Stimulated activated CD4-positive, alpha-beta T cell treated with anti-CD3 and anti-CD28 coated beads, Interleukin-12 subunit alpha, Interleukin-12 subunit beta, amount 100 ng/mL, for 48 hours (primary cell): ENCODE results near the gene CR1L.
"Not testable (repeated sequence)": the region's sequence is repeated elsewhere in the genome, so short reads cannot be mapped to it uniquely, and the experiment has no call there.

Source experiments
- DNase-seq, 3 donors: peaks; one replicate each; pipeline ENCODE4 v3.0.0-alpha.2; 2020; ENCODE audit warnings: low read depth in 2 of 3, low spot score in 1 of 3

Gene CR1L

DNA sequence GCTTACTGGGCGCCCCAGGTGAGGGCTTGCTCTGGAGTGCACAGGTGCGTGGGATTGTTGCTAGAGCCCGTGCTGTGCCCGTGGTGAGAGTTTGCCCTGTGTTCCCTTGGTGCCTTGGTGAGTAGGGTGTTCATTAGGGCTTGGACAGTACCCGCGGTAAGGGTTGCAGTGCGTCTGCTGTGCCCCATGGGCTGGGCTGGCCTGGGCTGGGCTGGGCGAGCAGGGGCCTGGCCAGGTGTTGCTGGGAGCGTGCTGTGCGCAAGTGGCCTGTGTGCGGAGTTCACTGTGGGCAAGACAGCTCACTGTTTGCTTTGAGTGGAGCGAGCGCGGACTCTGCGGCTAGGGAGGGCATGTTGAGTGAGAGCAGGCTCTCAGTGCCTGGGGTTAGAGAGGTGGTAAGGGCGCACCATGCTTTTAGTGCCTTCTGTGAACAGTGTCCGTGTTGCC, 725 bp downstream of the CR1L start:
- DNase-seq: no peak

DNA sequence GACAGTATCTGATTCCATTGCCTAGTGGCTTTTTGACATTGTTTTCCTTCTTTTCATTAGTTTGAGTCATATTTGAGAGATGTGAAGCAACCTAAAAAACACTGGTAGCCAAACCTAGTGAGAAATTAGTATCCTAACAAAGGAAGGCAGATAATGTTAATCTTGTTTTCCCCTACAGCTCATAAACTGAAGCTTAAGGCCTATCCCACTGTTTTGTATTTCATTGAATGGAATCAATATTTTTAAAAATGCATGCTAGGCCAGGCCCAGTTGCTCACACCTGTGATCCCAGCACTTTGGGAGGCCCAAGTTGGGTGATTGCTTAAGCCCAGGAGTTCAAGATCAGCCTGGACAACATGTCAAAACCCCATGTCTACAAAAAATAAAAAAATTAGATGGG, 1.2 kb downstream of the CR1L start:
- no peak for DNase-seq

- no peak for DNase-seq
Observed at GRCh38 chr1:207646944-207647579, 2.1 kb downstream of the CR1L start.

DNA sequence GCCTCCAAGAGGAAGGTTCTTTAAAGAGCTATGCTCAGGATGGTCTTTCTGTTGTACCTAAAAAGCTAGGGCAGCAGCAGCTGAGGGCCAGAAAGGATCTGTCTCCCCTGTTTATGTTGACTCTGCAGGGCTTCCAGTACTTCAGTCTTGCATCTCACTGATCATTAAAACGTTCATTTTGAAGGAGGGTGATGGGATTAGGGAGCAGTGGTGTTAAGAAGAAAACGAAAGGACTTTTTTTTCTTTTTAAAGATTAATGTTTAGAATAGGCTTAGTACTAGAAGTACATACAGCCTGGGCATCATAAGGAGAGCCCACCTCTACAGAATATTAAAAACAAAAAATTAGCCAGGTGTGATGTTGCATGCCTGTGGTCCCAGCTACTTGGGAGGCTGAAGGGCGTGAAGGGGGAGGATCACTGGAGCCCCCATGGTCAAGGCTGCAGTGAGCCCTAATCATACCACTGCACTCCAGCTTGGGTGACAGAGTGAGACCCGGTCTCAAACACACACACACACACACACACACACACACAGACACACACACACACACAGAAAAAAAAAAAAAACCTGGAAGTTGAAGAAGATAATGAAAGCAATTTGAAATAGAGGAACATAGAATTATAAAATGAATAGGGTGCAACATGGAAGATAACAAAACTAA, 2.9 kb downstream of the CR1L start:
- DNase-seq: no peak

DNA sequence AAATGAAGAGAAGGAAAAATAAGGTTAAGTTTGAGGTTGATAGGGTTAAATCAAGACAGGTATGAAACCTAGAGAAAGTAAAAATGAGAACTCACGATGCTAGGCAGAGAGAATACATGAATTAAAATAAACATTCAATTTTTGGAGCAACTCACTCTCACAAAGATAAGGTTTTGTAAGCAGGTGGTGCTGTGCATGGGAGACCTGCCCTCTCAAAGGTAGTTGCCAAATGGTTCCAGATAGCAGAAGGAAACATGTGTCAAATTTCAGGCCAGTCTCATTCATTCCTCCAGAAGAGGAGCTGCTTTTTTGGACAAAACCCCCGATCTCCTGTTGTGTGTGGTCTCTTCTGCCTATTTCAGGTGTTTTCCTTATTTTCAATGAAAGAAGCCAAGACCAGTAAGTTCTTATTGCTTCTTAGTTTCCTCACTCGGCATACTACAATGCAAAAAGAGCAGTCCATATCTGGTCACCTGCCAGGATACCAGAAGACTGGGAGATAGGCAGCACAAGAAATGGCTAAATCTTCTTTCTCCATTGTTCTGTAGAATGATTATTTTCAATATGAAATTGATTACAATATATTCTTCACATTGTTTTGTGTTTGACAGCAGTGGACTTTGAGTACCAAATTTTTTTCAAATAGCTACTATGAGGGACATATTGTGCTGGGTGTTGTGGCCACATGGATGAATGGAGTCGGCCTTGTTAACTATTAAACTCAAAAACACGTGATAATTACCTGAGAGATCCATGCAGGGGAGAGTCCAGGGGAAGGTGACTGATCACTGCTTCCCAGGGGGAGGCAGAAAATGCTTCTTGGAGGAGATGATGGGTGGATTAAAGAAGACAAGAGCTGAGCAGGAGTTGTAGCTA, 3.6 kb downstream of the CR1L start:
- DNase-seq: no peak

- DNase-seq: no peak
Observed at GRCh38 chr1:207649210-207649753, 4.3 kb downstream of the CR1L start.

- no peak for DNase-seq
Observed at GRCh38 chr1:207649865-207650580, 5.1 kb downstream of the CR1L start.

DNA sequence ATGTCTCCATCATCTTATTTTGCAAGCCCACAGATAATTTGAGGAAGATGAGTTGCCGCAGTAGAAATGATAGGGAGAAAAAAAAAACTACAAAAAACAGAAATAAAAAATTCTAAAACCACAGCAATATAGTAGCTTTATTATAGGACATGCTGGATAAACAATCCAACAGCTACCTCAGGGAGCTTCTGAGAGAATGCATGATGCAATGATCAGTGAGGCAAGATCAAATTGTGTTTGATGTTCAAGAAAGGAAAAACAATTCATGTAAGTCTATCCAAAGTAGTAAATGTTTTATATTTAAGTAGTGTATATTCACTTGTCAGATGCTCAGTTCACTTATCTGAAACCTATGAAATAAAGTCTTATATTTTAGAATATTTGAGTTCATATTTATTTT, 6.7 kb downstream of the CR1L start:
- DNase-seq: no peak

- no peak for DNase-seq
Observed at GRCh38 chr1:207654320-207654719, 9.4 kb downstream of the CR1L start.

GRCh38 chr1:207658408-207658807, 13.5 kb downstream of the CR1L start:
- DNase-seq: no peak

DNA sequence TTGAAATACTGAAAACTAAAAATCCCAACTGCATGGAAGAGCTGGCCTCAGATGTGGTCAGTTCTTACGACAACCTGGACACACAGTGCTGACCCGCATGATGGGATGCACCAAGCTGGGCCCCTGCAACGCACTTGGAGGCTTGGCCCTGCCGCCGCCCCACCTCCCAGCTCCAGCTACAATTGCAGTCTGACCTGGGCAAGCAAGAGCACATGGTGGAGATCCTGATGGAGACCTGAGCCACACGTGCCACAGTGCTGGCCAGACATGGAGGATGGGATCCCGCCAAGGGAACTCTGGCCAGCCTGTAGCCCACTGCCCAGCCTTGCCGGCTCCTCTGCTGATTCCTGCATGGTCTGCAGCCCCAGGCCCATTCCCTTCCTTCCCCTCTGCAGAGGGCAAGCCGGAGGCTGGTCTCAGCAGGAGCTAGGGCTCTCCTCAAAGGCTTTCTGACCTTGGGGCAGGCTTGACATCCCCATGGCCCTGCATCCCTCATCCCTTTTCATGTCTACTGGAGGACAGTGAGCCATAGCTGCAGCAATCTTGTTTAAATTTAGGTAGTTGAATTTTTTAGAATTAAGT, 14.1 kb downstream of the CR1L start:
- no peak for DNase-seq

DNA sequence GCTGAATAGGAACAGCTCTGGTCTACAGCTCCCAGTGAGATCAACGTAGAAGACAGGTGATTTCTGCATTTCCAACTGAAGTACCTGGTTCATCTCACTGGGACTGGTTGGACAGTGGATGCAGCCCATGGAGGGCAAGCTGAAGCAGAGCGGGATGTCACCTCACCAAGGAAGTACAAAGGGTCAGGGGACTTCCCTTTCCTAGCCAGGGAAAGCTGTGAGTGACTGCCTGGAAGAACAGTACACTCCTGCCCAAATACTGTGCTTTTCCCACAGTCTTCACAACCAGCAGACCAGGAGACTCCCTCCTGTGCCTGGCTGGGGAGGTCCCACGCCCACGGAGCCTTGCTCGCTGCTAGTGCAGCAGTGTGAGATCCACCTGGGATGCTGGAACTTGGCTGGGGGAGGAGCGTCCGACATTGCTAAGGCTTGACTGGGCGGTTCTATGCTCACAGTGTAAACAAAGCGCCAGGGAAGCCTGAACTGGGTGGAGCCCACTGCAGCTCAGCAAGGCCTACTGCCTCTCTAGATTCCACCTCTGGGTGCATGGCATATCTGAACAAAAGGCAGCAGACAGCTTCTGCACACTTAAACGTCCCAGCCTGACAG, 14.7 kb downstream of the CR1L start:
- no peak for DNase-seq

DNA sequence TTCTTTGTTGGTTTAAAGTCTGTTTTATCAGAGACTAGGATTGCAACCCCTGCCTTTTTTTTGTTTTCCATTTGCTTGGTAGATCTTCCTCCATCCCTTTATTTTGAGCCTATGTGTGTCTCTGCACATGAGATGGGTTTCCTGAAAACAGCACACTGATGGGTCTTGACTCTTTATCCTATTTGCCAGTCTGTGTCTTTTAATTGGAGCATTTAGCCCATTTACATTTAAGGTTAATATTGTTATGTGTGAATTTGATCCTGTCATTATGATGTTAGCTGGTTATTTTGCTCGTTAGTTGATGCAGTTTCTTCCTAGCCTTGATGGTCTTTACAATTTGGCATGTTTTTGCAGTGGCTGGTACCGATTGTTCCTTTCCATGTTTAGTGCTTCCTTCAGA, 16.5 kb downstream of the CR1L start:
- DNase-seq: not testable (repeated sequence)

- DNase-seq: no peak
Observed at GRCh38 chr1:207666342-207666741, 21.4 kb downstream of the CR1L start.

DNA sequence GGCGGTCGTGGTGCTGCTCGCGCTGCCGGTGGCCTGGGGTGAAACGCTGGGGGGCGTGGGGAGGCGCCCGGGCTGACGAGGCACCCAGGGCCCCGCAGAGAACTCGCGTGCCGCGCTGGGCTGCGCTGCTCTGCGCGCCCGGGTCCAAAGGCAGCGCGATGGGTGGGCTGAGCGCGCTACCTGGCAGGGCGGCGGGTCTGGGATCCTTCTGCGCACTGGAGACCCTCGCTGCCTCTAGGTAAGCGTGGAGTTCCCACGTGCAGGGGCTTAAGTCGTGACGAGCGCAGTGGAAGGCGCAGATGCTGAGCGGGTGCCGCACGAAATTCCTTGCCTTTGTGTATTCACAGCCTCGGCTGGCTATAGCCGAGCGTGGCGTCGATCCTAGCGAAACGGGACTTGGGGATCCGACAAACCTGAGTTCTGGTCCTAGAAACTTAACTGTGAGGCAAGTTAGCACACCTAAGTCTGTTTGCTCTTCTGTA, 24.6 kb downstream of the CR1L start:
- no peak for DNase-seq

GRCh38 chr1:207670192-207670591, 25.3 kb downstream of the CR1L start:
- DNase-seq: no peak

DNA sequence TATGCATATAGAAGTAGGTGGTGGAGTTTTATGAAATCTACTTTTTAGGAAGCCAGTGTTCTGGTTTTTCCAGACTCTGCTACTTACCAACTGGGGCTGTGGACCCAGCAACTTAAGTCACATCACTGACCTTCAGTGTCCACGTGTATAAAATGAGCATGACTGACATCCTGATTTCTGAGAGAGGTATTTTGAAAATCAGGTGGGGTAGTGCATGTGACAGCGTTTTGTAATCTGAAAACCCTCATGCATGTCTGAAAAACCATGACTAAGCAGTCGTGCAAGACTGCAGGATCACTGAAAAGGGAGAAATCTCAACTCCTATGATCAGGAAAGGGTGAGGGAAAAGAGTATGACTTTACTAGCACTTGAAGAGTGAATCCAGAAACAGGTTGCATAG, 26.1 kb downstream of the CR1L start:
- no peak for DNase-seq

DNA sequence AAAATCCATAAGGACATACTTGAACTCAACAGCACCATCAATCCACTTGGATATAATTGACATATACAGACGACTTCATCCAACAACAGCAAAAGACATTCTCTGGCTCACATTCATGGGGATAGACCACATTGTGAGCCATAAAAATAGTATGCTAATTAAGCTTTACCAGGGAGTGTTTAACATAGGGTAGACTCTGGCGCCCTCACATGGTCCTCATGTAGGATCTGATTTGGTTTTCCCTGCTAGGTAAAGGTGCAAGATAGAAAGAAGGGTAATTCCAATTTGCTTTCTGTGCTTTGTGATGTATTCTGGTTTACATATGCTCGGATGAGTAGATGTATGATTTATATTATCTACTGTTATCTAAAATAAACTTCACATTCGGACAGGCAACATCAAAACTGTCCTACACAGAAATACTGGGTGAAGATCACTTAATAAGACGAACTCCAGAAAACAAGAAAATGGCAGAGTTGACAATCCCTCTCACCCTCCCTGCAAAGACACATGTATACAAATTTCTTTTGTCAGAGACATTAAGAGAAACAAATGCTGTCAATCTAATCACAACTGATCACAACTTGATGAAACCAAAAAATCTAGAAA, 27.7 kb downstream of the CR1L start:
- no peak for DNase-seq

DNA sequence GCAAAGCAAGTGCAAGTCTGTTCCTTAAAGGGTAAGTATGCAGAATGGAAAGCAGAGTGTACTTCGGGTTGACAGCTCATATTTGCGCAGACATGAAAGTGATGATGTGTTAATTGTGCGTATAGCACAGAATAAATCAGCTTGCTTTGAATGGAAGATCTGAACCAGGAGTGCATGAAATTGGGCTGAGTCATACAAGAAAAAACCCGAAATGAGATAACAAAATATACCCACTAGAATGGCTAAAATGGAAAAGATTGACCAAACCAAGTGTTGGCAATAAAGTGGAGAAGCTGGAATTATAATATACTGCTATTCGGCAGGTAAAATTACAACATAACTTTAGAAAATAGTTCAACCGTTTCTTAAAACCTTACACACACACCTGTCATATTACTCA, 28.5 kb downstream of the CR1L start:
- DNase-seq: no peak

DNA sequence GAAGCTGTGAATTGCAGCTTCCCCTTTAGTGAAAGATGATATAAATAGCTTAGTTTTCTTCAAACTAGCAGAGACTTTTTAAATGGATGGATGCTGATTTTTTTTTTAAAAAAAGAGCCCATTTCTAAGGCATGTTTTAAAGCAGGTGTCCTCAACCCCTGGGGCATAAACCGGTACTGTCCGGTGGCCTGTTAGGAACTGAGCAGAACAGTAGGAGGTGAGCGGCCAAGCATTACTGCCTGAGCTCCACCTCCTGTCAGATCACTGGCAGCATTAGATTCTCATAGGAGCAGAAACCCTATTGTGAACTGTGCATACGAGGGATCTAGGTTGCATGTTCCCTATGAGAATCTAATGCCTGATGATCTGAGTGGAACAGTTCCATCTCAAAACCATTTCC, 31.2 kb downstream of the CR1L start:
- DNase-seq: no peak
